Limb (tissue), 2 donors: Measurements from ENCODE around the gene PRAMEF13.
"Not testable (repeated sequence)": the region's sequence is repeated elsewhere in the genome, so short reads cannot be mapped to it uniquely, and the experiment has no call there.

Source experiments
- DNase-seq, 2 donors: peaks; one replicate each; pipeline ENCODE4 v3.0.0-alpha.2; 2016; ENCODE audit errors: extremely low spot score in 2 of 2

Gene PRAMEF13, protein sequence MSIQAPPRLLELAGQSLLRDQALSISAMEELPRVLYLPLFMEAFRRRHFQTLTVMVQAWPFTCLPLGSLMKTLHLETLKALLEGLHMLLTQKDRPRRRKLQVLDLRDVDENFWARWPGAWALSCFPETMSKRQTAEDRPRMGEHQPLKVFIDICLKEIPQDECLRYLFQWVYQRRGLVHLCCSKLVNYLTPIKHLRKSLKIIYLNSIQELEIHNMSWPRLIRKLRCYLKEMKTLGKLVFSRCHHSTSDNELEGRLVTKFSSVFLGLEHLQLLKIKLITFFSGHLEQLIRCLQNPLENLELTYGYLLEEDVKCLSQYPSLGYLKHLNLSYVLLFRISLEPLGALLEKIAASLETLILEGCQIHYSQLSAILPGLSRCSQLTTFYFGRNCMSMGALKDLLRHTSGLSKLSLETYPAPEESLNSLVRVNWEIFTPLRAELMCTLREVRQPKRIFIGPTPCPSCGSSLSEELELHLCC

DNA sequence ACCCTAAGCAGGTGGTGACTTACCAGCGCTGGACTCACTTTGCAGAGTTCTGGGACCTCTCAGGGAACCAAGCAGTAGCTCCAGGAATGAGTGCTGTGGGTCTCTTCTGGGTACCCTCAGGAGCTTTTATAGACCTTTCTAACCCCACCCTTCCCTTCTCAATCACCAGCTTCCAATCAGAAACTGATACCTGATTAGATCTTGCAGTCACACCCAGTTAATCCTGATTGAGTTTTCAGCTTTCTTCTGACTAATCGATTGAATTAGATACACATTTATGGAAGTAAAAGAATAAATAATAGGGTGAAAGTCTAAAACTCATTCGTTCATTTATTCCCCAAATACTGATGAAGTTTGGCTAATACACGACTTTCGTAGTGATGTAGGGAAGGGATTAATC, at the start of gene PRAMEF13:
Gene PRAMEF13, minus strand, starts transcription at position 101 of the 400 bp plus-strand sequence. CDS start 1,820 bp downstream, outside the sequence.
- DNase-seq = not testable (repeated sequence)

DNA sequence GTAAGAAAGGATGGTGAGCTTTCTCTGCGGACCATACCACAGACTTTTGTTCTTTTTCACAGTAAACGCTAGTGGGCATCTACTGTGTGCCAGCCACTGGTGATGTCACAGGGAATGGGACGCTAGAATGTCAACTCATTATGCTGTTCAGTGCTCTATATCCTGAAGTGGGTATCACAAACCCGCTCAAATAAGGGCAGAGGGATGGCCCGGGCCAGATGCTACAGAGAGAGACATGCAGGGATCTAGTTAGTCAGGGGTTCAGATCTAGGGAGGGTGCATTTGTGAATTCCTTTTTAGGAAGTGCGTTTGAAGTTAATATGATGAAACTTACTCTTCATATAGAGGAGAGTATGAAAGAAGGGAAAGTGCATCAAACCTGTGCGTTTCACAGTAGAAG, 45.9 kb upstream of the PRAMEF13 start:
- not testable (repeated sequence) for DNase-seq

DNA sequence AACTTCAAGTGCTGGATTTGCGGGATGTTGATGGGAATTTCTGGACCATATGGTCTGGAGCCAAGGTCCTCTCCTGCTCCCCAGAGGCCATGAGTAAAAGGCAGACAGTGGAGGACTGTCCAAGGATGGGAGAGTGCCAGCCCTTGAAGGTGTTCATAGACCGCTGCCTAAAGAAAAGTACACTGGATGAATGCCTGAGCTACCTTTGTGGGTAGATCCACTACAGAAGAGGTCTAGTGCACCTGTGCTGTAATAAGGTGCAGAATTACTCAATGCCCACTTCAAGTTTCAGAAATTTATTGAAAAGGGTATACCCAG, 45.3 kb upstream of the PRAMEF13 start:
- DNase-seq = not testable (repeated sequence)

DNA sequence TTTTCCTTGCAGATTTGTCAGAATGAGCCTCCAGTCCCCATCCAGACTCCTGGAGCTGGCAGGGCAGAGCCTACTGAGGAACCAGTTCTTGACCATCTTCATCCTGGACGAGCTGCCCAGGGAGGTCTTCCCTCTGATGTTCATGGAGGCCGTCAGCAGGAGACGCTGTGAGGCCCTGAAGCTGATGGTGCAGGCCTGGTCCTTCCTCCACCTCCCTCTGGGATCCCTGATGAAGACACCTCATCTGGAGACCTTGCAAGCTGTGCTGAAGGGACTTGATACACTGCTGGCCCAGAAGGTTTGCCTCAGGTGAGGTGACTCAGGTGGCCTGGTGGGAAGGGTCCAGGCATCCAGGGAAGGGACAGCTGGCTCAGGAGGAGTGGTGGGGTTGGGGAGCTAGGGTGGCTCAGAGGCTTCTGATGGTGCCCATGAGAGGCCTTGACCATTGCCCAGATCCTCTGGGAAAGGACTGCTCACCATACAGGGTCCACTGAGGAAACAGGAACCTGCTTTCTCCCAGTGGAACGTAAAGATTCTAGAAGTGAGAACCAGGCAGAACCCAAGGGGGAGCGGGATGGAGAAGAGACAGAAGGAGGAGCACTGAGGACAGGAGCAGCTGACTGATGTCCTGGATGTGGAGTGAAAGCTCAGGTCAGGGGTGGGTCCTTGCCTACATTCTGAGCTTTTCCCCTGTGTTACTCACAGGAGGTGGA, 44.8 kb upstream of the PRAMEF13 start:
- DNase-seq = not testable (repeated sequence)

DNA sequence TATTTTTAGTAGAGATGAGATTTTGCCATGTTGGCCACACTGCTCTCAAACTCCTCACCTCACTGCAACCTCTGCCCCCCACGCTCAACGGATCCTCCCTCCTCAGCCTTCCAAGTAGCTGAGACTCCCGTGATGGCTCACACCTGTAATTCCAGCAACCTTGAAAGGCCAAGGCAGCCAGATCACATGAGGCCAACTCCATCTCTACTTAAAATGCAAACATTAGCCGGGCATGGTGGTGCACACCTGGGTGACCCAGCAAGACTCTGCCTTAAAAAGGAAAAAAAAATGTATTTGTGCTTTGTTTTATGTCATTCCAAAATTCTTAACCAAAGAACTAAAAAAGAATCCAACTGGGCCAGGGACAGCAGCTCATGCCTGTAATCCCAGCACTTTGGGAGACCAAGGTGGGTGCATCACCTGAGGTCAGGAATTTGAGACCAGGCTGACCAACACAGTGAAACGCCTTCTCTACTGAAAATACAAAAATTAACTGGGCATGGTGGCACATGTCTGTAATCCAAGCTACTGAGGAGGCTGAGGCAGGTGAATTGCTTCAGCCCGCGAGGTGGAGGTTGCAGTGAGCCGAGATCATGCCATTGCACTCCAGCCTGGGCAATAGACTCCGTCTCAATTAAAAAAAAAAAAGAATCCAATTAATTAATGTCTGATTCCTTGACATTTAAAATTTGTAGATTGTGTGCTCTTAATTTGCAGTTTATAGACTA, 42.5 kb upstream of the PRAMEF13 start:
- DNase-seq = not testable (repeated sequence)

DNA sequence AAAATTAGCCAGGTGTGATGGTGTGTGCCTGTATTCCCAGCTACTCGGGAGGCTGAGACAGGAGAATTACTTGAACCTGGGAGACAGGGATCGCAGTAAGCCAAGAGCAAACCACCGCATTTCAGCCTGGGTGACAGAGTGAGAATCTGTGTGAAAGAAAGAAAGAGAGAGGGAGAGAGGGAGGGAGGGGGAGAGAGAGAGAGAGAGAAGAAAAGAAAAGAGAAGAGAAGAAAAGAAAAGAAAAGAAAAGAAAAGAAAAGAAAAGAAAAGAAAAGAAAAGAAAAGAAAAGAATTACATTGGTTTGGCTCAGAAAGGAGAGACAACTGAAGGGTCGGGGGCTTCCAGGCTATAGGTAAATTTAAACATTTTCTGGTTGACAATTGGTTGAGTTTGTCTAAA, 38.4 kb upstream of the PRAMEF13 start:
- not testable (repeated sequence) for DNase-seq

DNA sequence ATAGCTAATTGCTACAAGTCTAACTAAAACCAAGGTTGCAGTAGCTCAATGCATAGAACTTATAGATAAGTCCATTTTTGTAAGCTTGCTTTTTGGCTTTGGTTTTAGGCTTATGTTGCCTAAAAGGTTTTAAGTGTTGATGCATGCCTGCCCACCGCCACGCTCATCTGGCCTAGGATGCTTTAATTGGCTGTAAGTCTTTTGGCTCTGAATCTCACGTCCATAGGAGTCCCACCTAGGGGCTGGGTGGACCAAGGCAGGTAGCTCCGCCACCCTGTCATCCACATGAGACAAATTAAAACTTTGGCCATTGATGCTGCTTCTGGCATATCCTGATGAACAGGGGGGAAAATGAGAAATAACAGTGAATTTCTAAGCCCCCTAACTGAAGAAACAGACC, 36.4 kb upstream of the PRAMEF13 start:
- DNase-seq = not testable (repeated sequence)

DNA sequence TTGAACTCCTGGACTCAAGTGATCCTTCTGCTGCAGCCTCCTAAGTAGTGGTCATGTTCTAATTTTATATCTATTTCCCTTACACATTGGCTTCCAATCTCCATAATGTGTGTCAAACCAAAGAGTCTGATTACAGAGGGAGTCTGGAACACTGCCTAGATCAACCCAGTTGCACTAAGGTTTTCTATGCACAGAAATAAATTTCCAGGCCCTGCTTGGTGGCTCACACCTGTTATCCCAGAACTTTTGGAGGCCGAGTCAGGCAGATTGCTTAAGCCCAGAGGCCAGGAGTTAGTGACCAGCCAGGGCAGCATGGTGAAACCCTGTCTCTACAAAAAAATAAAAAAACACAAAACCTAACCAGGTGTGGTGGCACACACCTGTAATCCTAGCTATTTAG, 32.8 kb upstream of the PRAMEF13 start:
- not testable (repeated sequence) for DNase-seq

DNA sequence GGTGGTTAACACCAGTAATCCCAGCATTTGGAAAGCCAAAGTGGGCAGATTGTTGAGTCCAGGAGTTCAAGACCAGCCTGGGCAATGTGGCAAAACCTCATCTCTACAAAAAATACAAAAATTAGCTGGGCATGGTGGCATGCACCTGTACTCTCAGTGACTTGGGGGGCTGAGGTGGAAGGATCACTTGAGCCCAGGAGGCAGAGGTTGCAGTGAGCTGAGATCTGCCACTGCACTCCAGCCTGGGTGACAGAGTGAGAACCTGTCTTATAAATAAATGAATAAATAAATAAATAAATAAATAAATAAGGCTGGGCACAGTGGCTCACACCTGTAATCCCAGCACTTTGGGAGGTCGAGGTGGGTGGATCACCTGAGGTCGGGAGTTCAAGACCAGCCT, 30.8 kb upstream of the PRAMEF13 start:
- DNase-seq = not testable (repeated sequence)

DNA sequence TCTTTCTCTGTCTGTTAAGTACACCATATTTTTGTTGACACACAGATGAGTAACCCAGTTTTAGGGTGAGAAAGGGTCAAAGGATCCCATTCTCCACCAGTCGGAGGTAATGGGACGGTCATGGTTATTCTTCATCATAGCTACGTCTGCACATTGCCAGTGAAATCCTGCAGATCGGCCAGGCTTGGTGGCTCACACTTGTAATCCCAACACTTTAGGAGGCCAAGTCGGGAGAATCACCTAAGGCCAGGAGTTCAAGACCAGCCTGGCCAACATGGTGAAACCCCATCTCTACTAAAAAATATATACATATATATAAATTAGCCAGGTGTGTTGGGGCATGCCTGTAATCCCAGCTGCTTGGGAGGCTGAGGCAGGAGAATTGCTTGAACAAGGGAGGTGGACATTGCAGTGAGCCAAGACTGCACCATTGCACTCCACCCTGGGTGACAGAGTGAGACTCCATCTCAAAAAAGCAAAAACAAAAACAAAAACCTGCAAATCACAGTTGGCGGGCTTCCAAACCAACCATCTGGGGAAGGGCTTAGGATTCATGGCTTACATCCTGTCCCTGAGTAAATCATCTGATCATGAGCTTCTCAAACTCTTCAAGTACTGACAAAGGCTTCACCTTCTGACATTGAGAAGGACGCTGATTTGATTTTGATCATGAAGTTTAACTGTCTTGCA, 30.0 kb upstream of the PRAMEF13 start:
- not testable (repeated sequence) for DNase-seq

DNA sequence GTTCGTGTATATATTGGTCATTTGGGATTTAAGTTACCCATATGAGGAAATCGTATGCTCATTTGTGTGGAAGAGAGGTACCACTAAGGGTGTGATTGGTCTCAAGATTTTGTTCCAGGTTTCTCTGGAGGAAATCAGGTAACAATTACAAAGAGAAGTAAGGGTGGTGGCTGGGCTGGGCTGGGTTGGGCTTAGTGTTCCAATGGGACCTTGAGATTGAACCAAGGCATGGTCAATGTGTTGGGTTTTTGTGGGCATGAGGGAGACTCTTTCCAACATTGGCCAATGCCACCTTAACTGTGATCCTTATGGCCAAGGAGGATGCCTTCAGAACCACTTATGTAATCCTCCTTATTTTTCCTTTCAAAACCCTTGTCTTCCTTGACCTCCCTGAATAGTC, 29.4 kb upstream of the PRAMEF13 start:
- not testable (repeated sequence) for DNase-seq

DNA sequence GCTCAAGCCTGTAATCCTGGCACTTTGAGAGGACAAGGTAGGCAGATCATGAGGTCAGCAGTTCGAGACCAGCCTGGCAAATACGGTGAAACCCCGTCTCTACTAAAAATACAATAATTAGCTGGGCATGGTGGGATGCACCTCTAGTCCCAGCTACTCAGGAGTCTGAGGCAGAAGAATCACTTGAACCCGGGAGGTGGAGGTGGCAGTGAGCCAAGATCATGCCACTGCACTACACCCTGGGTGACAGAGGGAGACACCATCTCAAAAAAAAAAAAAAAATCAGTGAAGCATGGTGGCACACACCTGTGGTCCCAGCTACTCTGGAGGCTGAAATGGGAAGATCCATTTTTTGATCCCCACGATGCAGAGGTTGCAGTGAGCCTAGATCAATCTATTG, 28.9 kb upstream of the PRAMEF13 start:
- DNase-seq = not testable (repeated sequence)

DNA sequence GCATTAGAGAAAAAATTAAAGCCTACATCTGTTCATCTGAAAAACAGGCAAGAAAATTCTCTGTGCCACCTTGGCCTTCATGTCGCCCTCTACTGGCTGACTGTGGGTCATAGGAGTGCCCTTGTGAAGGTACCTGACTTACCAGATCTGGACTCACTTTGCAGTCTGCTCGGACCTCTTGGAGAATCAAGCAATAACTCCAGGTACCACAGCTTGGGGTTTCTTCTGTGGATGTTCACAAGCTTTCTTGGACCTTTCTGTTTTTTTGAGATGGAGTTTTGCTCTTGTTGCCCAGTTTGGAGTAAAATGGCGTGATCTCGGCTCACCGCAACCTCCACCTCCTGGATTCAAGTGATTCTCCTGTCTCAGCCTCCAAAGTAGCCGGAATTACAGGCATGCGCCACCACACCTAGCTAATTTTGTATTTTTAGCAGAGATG, 27.2 kb upstream of the PRAMEF13 start:
- no peak for DNase-seq

DNA sequence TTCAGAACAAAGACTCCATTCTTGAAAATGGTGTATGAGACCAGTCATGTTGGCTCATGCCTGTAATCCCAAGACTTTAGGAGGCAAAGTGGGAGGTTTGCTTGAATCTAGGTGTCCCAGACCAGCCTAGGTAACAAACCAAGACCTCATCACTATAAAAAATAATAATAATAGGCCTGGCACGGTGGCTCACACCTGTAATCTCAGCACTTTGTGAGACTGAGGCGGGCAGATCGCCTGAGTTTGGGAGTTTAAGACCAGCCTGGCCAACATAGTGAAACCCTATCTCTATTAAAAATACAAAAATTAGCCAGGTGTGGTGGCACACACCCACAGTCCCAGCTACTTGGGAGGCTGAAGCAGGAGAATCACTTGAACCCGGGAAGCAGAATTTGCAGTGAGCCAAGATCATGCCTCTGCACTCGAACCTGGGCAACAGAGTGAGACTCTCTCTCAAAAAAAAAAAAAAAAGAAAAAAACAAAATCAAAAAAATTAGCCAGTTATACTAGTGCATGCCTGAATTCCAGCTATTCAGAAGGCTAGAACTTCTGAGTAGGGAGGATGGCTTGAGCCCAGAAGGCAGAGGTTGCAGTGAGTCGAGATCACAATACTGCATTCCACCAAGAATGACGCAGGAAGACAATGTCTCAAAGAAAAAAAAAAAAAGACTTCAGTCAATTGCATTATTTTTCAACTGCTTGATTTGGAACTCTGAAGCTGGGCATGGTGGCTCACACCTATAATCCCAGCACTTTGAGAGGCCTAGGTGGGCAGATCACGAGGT, 26.3 kb upstream of the PRAMEF13 start:
- not testable (repeated sequence) for DNase-seq

DNA sequence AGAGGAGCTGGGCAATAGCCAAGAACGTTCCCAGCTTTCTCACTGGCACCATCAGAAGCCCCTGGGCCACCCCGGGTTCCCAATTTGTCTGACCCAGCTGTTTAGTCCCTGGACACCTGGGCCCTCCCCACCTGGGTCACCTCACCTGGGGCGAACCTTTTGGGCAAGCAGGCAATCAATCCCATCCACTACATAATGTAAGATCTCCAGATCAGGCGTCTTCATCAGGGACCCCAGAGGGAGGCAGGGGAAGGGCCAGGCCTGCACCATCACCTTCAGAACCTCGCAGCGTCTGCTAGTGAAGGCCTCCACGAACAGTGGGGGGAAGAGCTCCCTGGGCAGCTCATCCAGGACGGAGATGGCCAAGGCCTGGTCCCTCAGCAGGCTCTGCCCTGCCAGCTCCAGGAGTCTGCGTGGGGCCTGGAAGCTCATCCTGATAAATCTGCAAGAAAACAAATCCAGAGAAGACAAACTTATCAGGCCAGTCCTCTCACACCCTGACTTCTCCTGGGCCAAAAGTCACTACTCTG, 24.5 kb upstream of the PRAMEF13 start, which contains the start of gene PRAMEF18:
Gene PRAMEF18, minus strand, starts transcription at position 480 of the 530 bp plus-strand sequence. Its CDS starts 48 bp downstream, at position 432.
- not testable (repeated sequence) for DNase-seq

DNA sequence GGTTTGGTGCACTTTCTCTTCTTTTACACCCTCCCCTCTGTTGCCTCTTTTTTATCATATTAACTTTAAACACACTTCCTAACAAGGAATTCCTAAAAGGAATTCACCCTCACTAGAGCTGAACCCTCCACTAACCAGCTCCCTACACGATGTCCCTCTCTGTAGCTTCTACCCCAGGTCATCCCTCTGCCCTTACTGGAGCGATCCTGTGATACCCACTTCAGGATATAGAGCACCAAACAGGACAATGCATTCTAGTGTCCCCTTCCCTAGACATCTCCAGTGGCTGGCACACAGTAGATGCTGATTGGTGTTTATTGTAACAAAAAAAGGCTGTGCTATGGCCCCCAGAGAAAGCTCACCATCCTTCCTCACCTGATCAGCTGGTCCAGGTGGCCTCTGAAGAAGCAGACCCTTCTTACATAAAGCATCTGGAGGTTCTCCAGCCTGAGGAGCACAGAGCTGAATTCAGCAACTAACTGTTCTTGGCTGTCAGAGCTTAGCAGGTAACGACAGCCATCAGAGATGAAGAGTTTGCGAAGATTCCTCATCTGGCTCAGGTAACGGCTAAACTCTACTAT, 23.4 kb upstream of the PRAMEF13 start:
- no peak for DNase-seq

DNA sequence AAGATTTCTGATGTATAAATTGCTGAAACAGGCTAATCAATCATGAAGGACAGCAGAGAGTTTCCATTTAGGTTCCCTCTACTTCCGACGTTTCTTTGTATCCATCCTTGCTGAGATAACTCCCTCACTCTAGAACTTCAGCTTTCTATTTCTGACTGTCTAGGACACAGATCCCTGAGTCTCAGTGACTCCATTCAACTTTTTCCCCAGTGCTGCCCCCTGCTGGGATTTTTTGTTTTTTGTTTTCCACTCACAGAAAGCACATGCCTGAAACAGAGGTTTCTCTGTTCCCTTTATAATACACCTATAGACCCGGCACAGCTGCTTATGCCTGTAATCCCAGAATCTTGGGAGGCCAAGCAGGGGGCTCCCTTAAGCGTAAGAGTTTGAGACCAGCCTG, 21.6 kb upstream of the PRAMEF13 start:
- DNase-seq = not testable (repeated sequence)

DNA sequence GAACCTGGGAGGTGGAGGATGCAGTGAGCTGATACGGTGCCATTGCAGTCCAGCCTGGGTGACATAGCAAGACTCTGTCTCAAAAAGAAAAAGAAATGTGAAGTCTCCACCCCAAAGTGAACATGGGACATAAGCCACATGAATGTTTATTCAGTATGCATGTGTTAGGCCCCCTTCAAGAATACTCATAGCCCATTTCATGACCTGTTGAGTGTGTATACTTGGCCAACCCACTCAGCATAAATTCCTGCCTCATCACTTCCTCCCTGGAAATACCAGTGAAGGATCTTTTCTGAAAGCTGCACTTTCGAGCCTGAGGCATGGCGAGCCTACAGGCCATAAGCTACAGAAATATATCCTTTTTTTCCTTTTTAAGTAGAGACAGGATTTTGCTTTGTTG, 18.0 kb upstream of the PRAMEF13 start:
- not testable (repeated sequence) for DNase-seq

DNA sequence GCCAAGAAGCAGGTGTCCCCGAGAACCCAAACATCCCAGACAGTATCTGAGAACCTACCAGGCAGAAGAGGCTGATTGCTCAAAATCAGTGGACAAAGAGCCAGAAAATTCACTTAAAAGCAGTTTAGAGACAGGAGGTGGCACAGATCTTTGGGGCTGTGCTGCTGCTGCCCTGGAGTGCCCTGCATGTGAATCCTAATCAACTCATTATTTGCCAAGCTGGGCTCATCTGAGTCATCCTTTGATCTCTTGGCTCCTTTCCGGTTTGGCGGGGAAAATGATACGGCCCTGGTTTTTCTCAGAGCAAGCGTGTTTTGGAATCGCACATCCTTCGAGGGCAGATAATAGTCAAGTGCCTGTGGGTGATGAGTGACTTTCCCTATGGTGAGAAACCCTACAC, 15.4 kb upstream of the PRAMEF13 start:
- DNase-seq = not testable (repeated sequence)

DNA sequence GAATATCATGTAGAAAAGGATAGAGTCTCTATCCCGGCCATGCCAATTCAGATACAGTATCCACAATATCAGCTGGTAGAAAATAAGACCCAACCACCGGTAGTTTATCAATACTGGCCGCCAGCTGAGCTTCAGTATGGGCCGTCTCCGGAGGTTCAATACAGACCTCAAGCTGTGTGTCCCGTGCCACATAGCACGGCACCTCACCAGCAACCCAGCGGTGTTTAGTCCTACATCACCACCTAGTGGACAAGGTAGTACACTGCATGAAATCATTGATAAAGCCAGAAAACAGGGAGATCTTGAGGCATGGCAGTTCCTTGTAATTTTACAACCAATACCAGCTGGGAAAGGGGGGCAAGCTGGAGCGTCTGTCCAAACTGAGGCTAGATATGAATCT, 7.5 kb upstream of the PRAMEF13 start:
- not testable (repeated sequence) for DNase-seq
